A549 (cell line): ENCODE data around the gene RILPL1. TPM values are rescaled to one million over a fixed set of nuclear protein-coding genes. Genes with fewer than 3 reads are reported as not detected.
"Not testable (repeated sequence)": the region's sequence is repeated elsewhere in the genome, so short reads cannot be mapped to it uniquely, and the experiment has no call there.

Experiments
- ATAC-seq, 2 experiments: fragments of 200-7000 bp in 1 of 2; fragments of >200 bp in 1 of 2; cut with Nextera tagmentation in 1 of 2; cut with Tn5 transposase in 1 of 2; 3 replicates each; pipeline versions ENCODE4 v1.8.0 to v1.9.1; 2018 to 2020; ENCODE audit warnings: mild to moderate bottlenecking in 1 of 2, moderate library complexity in 1 of 2
- CTCF ChIA-PET: fragments of 300-600 bp; sonication (Branson Sonifier 250); formaldehyde crosslinking; extraction: SDS; loops from one replicate; lab custom pipeline; 2021; ENCODE audit warnings: antibody characterized with exemption, inconsistent platforms; lab: Yijun Ruan, JAX
- POLR2A ChIA-PET: fragments of 350-600 bp; formaldehyde crosslinking; extraction: SDS; loops from one replicate; lab custom pipeline; 2021; ENCODE audit warnings: antibody characterized with exemption, inconsistent platforms; lab: Yijun Ruan, JAX
- DNase-seq, 2 experiments: peaks; one replicate each; pipeline versions ENCODE4 v3.0.0 to v3.0.0-alpha.2; 2011 to 2016; ENCODE audit warnings: low read depth in 1 of 2, low spot score in 1 of 2
- FAIRE-seq: peaks from 2 replicates; lab custom pipeline; 2011; peaks lifted over from hg19 to GRCh38; lab: Jason Lieb, UNC
- H3K27ac ChIP-seq, 2 experiments: fragments of >200 bp; sonication (Bioruptor Twin); formaldehyde crosslinking; 3 replicates each; pipeline ENCODE4 v1.5.1; 2016 to 2017
- H3K4me1 ChIP-seq: fragments of >200 bp; sonication (Bioruptor Twin); formaldehyde crosslinking; 3 replicates; pipeline ENCODE4 v1.6.1; 2016
- H3K4me2 ChIP-seq: fragments of >200 bp; sonication (Bioruptor Twin); formaldehyde crosslinking; 3 replicates; pipeline ENCODE4 v1.6.1; 2016
- H3K4me3 ChIP-seq: fragments of >200 bp; sonication (Bioruptor Twin); formaldehyde crosslinking; 3 replicates; pipeline ENCODE4 v1.5.1; 2016
- H3K9me3 ChIP-seq: fragments of >200 bp; sonication (Bioruptor Twin); formaldehyde crosslinking; 3 replicates; pipeline ENCODE4 v1.6.1; 2016
- CBX2 ChIP-seq: fragments of 200-600 bp; sonication (generic); IDR thresholded peaks from 2 replicates; pipeline ENCODE4 v1.6.1; 2016; ENCODE audit warnings: low read depth, mild to moderate bottlenecking, borderline replicate concordance
- CHD2 ChIP-seq: fragments of 150-350 bp; IDR thresholded peaks from 2 replicates; pipeline ENCODE4 v1.6.1; 2014; ENCODE audit warnings: low read length; ENCODE audit not compliant: partially characterized antibody
- CHD4 ChIP-seq: fragments of 200-600 bp; sonication (generic); IDR thresholded peaks from 2 replicates; pipeline ENCODE4 v1.6.1; 2016; ENCODE audit warnings: antibody characterized with exemption, mild to moderate bottlenecking, borderline replicate concordance
- EHMT2 ChIP-seq: fragments of 200-600 bp; sonication (generic); IDR thresholded peaks from 2 replicates; pipeline ENCODE4 v1.6.1; 2016; ENCODE audit warnings: antibody characterized with exemption, low read depth, mild to moderate bottlenecking, moderate library complexity
- EP300 ChIP-seq, 2 experiments: fragments of >200 bp; sonication (Bioruptor Twin); formaldehyde crosslinking; IDR thresholded peaks; 2 replicates in 1 of 2; 3 replicates in 1 of 2; pipeline ENCODE4 v1.6.1; 2016 to 2017
- FOSB ChIP-seq: fragments of 250-450 bp; sonication (Bioruptor Pico); IDR thresholded peaks from 2 replicates; pipeline ENCODE4 v1.5.0; 2020; ENCODE audit warnings: mild to moderate bottlenecking, moderate library complexity
- FOSL2 ChIP-seq, 2 experiments: fragments of 450-650 bp in 1 of 2; fragments of >200 bp in 1 of 2; sonication (Bioruptor Twin) in 1 of 2; formaldehyde crosslinking; IDR thresholded peaks; 2 replicates each; pipeline versions ENCODE4 v1.5.0 to v1.6.1; 2016 to 2020; ENCODE audit warnings: mild to moderate bottlenecking in 1 of 2, moderate library complexity in 1 of 2
- GATA3 ChIP-seq: IDR thresholded peaks from 2 replicates; pipeline ENCODE4 v1.6.1; 2012; ENCODE audit warnings: borderline replicate concordance
- HEYL ChIP-seq: fragments of 250-450 bp; sonication (Bioruptor Pico); IDR thresholded peaks from 2 replicates; pipeline ENCODE4 v1.8.0; 2021; ENCODE audit warnings: mild to moderate bottlenecking, moderate library complexity
- HOXB5 ChIP-seq: fragments of 250-450 bp; sonication (Bioruptor Pico); IDR thresholded peaks from 2 replicates; pipeline ENCODE4 v1.5.0; 2020; ENCODE audit warnings: mild to moderate bottlenecking, moderate library complexity
- KDM1A ChIP-seq: fragments of 200-600 bp; sonication (generic); IDR thresholded peaks from 2 replicates; pipeline ENCODE4 v1.6.1; 2016; ENCODE audit warnings: low read depth, mild to moderate bottlenecking
- KDM5A ChIP-seq: fragments of 200-600 bp; sonication (generic); IDR thresholded peaks from 2 replicates; pipeline ENCODE4 v1.6.1; 2016; ENCODE audit warnings: antibody characterized with exemption, mild to moderate bottlenecking
- MAFK ChIP-seq: fragments of 450-650 bp; IDR thresholded peaks from 2 replicates; pipeline ENCODE4 v1.6.1; 2014; ENCODE audit not compliant: partially characterized antibody
- MAZ ChIP-seq: fragments of 150-350 bp; IDR thresholded peaks from 2 replicates; pipeline ENCODE4 v1.6.1; 2014; ENCODE audit warnings: antibody characterized with exemption, low read depth, low read length, borderline replicate concordance
- POLR2A ChIP-seq: IDR thresholded peaks from 2 replicates; pipeline ENCODE4 v1.6.1; 2012; ENCODE audit warnings: mild to moderate bottlenecking, low read length
- RAD21 ChIP-seq, 2 experiments: fragments of >200 bp in 1 of 2; sonication (Bioruptor Twin) in 1 of 2; formaldehyde crosslinking in 1 of 2; IDR thresholded peaks in 1 of 2; conservative IDR thresholded peaks in 1 of 2; 2 replicates in 1 of 2; 3 replicates in 1 of 2; pipeline ENCODE4 v1.6.1; 2012 to 2018; ENCODE audit warnings: inconsistent platforms in 1 of 2
- RCOR1 ChIP-seq: fragments of 150-350 bp; IDR thresholded peaks from 2 replicates; pipeline ENCODE4 v1.6.1; 2014; ENCODE audit warnings: antibody characterized with exemption, low read length, low read depth
- RFX5 ChIP-seq: fragments of 450-650 bp; IDR thresholded peaks from 2 replicates; pipeline ENCODE4 v1.7.1; 2014; ENCODE audit warnings: antibody characterized with exemption, mild to moderate bottlenecking, moderate library complexity
- RNF2 ChIP-seq: fragments of 200-600 bp; sonication (generic); IDR thresholded peaks from 2 replicates; pipeline ENCODE4 v1.6.1; 2016; ENCODE audit warnings: low read depth, mild to moderate bottlenecking, antibody characterized with exemption, moderate library complexity, borderline replicate concordance
- WGBS: methylation state at CpG from one replicate; pipeline ENCODE4 v1.1.6; 2017; ENCODE audit errors: missing lambda C conversion rate; 5-methylcytosine and 5-hydroxymethylcytosine counted together
- polyA plus RNA-seq, 4 experiments: library from polyadenylated mRNA; depleted of rRNA in 3 of 4; stranded (reverse); fragments of >200 nt; fragmentation: RNase III in 1 of 4; extraction: RNeasy Plus Mini Kit Qiagen cat#74134 plus additional on column Dnase treatment in 1 of 4; gene quantifications; 2 replicates in 3 of 4; 3 replicates in 1 of 4; pipeline ENCODE4 v1.2.3, GENCODE V29; 2011 to 2017
- TF ChIP-seq, protein P1 (sequence below): fragments of 250-450 bp; sonication (Bioruptor Pico); IDR thresholded peaks from 2 replicates; pipeline ENCODE4 v1.5.0; 2020; ENCODE audit warnings: low read depth, mild to moderate bottlenecking, moderate library complexity
- TF ChIP-seq, protein P2 (sequence below): fragments of 150-350 bp; IDR thresholded peaks from 2 replicates; pipeline ENCODE4 v1.6.1; 2014; ENCODE audit warnings: low read depth, mild to moderate bottlenecking, low read length
- TF ChIP-seq, protein P3 (sequence below): fragments of >200 bp; sonication (Bioruptor Twin); formaldehyde crosslinking; IDR thresholded peaks from 3 replicates; pipeline ENCODE4 v1.6.1; 2016
- TF ChIP-seq, protein P4 (sequence below): fragments of >200 bp; sonication (Bioruptor Twin); formaldehyde crosslinking; IDR thresholded peaks from 3 replicates; pipeline ENCODE4 v1.5.1; 2016
- TF ChIP-seq, protein P5 (sequence below): IDR thresholded peaks from 2 replicates; pipeline ENCODE4 v1.6.1; 2012; ENCODE audit warnings: low read depth, borderline replicate concordance

Gene RILPL1
- polyA plus RNA-seq, 2 of the 4 experiments (the other 2 are of a cell fraction): 8.0 to 14.2 TPM

DNA sequence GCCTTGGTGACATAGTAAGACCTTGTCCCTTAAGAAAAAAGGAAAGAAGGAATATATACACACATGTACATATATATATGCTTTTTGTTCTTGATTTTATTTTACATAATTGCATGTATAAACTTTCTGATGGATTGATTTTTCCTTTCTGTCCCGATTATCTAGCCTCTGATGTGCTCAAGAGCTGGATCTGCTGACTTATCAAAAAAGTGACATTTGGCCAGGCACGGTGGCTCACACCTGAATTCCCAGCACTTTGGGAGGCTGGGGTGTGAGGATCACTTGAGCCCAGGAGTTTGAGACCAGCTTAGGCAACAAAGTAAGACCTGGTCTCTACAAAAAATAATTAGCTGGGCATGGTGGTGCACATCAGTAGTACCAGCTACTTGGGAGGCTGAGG, 63.5 kb downstream of the RILPL1 start:
- ChIA-PET CTCF (no interaction called here), POLR2A (no interaction called here)
- Histone ChIP-seq H3K4me2 (no peak overlapping the region), H3K9me3 (no peaks in the 10 kb centered on the region), H3K4me3 (no peak overlapping the region), H3K27ac (no peak overlapping the region), H3K4me1 (peaks cover 18% of the 10 kb centered on the region)
- no peak for ATAC-seq
- TF ChIP-seq RCOR1 (no peak), EHMT2 (no peak), FOSL2 (IDR thresholded peaks at IDR 0.05) (no peak), FOSL2 (CRISPR knock-in tag; IDR thresholded peaks at IDR 0.05) (no peak), MAFK (peak; percentile 78)
- 91% methylated on average over 2 of the region's 2 CpGs for WGBS
- DNase-seq: no peak
- no peak for FAIRE-seq

DNA sequence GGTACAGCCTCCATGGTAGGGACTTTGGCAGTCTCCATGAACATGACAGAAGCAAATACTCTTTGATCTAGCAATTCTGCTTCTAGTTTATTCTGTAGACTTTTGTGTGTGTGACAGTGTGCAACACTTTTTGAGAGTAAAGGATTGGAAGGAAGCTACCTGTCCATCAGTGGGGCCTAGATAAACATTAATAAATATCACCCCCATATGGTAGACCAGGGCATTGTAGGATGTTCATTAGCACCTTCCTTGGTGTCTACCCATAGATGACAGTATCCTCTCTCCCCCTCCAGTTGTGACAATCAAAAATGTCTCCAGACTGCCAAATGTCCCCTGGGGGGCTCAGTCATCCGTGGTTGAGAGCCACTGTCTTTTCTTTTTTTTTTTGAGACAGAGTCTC, 64.7 kb downstream of the RILPL1 start:
- Histone ChIP-seq H3K4me2 (no peak overlapping the region), H3K9me3 (no peaks in the 10 kb centered on the region), H3K4me1 (peaks cover 18% of the 10 kb centered on the region), H3K27ac (no peak overlapping the region), H3K4me3 (no peak overlapping the region)
- FAIRE-seq (no peak), DNase-seq (peak in 1 of 2 experiments; percentile 35), ATAC-seq (peak; percentile 59 to 61; a peak in 3 of 6 replicates)
- POLR2A ChIA-PET: interaction anchor here (0.9 to 1.5 kb wide), 2 partner anchors 11 to 85 kb away, joined by 3 read pairs; partner anchors contain the start of genes KMT5A and SNRNP35
- 46% methylated on average over 1 of the region's 1 CpG for WGBS
- TF ChIP-seq RAD21 (conservative IDR thresholded peaks at IDR 0.05 in 1 of 2, IDR thresholded peaks at IDR 0.05 in 1 of 2): peak in 1 of 2 experiments; percentile 42; a peak in 2 of 5 replicates
- no peak for TF ChIP-seq POLR2A
- CTCF ChIA-PET: interaction anchor here (0.6 to 1.7 kb wide), 3 partner anchors 10 to 205 kb away, joined by 3 to 4 read pairs (median 3); partner anchors contain the start of gene RILPL1

DNA sequence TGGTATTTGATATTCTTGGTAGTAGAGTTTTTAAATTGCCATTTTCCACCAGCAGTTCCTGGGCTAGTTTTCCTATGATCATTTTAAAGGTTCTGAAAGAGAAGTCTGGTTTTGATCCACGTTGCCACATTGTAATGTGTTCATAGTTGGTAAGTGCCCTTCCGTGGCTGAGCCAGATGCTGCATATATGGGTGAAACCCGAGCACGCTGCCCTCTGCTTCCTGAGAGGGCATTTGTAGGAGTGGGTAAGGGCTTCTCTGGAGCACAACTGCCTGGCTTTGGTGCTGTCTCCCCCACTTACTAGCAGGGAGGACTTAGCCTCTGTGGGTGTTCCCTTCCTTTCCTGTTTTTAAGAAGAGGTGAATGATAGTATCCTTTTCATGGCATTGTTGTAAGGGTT, 68.4 kb downstream of the RILPL1 start:
- no peaks in the 10 kb centered on the region for H3K4me1 ChIP-seq
- CTCF ChIA-PET: interaction anchor here (0.6 kb wide), 1 partner anchor 228 kb away, joined by 4 read pairs; no protein-coding TSS in a partner anchor
- no peak overlapping the region for H3K4me2 ChIP-seq
- TF ChIP-seq RNF2 (no peak), GATA3 (no peak), HOXB5 (CRISPR knock-in tag) (no peak), MAZ (no peak), CHD4 (no peak), CHD2 (no peak), EP300 (IDR thresholded peaks at IDR 0.05) (no peak), KDM1A (no peak), KDM5A (no peak), CBX2 (no peak), FOSB (CRISPR knock-in tag) (no peak), RFX5 (no peak), HEYL (CRISPR knock-in tag) (no peak)
- TF ChIP-seq, protein P1, sequence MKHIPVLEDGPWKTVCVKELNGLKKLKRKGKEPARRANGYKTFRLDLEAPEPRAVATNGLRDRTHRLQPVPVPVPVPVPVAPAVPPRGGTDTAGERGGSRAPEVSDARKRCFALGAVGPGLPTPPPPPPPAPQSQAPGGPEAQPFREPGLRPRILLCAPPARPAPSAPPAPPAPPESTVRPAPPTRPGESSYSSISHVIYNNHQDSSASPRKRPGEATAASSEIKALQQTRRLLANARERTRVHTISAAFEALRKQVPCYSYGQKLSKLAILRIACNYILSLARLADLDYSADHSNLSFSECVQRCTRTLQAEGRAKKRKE (CRISPR knock-in tag): no peak
- TF ChIP-seq, protein P2, sequence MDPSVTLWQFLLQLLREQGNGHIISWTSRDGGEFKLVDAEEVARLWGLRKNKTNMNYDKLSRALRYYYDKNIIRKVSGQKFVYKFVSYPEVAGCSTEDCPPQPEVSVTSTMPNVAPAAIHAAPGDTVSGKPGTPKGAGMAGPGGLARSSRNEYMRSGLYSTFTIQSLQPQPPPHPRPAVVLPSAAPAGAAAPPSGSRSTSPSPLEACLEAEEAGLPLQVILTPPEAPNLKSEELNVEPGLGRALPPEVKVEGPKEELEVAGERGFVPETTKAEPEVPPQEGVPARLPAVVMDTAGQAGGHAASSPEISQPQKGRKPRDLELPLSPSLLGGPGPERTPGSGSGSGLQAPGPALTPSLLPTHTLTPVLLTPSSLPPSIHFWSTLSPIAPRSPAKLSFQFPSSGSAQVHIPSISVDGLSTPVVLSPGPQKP: no peak
- TF ChIP-seq, protein P3, sequence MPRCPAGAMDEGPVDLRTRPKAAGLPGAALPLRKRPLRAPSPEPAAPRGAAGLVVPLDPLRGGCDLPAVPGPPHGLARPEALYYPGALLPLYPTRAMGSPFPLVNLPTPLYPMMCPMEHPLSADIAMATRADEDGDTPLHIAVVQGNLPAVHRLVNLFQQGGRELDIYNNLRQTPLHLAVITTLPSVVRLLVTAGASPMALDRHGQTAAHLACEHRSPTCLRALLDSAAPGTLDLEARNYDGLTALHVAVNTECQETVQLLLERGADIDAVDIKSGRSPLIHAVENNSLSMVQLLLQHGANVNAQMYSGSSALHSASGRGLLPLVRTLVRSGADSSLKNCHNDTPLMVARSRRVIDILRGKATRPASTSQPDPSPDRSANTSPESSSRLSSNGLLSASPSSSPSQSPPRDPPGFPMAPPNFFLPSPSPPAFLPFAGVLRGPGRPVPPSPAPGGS: no peak
- TF ChIP-seq, protein P4, sequence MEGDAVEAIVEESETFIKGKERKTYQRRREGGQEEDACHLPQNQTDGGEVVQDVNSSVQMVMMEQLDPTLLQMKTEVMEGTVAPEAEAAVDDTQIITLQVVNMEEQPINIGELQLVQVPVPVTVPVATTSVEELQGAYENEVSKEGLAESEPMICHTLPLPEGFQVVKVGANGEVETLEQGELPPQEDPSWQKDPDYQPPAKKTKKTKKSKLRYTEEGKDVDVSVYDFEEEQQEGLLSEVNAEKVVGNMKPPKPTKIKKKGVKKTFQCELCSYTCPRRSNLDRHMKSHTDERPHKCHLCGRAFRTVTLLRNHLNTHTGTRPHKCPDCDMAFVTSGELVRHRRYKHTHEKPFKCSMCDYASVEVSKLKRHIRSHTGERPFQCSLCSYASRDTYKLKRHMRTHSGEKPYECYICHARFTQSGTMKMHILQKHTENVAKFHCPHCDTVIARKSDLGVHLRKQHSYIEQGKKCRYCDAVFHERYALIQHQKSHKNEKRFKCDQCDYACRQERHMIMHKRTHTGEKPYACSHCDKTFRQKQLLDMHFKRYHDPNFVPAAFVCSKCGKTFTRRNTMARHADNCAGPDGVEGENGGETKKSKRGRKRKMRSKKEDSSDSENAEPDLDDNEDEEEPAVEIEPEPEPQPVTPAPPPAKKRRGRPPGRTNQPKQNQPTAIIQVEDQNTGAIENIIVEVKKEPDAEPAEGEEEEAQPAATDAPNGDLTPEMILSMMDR: no peak
- TF ChIP-seq, protein P5, sequence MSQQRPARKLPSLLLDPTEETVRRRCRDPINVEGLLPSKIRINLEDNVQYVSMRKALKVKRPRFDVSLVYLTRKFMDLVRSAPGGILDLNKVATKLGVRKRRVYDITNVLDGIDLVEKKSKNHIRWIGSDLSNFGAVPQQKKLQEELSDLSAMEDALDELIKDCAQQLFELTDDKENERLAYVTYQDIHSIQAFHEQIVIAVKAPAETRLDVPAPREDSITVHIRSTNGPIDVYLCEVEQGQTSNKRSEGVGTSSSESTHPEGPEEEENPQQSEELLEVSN: no peak
- WGBS: 91% methylated on average over 4 of the region's 4 CpGs
- no peaks in the 10 kb centered on the region for H3K9me3 ChIP-seq
- FAIRE-seq (no peak), DNase-seq (no peak), ATAC-seq (no peak; a peak in 1 of 6 replicates)
- POLR2A ChIA-PET: no interaction called here
- H3K4me3 ChIP-seq: no peak overlapping the region
- H3K27ac ChIP-seq: no peak overlapping the region

DNA sequence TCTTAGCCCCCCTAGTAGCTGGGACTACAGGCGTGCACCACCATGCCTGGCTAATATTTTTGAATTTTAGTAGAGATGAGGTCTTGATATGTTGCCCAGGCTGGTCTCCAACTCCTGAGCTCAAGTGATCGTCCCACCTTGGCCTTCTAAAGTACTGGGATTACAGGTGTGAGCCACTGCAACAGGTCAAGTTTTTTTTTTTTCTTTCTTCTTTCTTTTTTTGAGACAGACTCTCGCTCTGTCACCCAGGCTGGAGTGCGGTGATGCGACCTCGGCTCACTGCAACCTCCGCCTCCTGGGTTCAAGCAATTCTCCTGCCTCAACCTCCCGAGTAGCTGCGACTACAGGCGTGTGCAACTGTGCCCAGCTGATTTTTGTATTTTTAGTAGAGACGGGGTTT, 70.3 kb downstream of the RILPL1 start:
- DNase-seq, H3K27ac ChIP-seq, FAIRE-seq, H3K9me3 ChIP-seq, POLR2A ChIA-PET, H3K4me3 ChIP-seq, H3K4me2 ChIP-seq, ATAC-seq: not testable (repeated sequence)
- CTCF ChIA-PET: interaction anchor here (0.6 kb wide), 5 partner anchors 18 to 1270 kb away, joined by 3 to 5 read pairs (median 3); no protein-coding TSS in a partner anchor
- H3K4me1 ChIP-seq: peaks cover 11% of the 10 kb centered on the region; the same call in 1 of the 3 replicates
- 94% methylated on average over 11 of the region's 11 CpGs for WGBS
